ENCODE results near the gene SYAP1.

SYAP1 gene

GRCh38 chrX:16785247-16786138 is 66.1 kb downstream of the SYAP1 start:
- DNase-seq (ENCODE audit: low read depth) = no peak
- TF ChIP-seq MYC (IDR thresholded peaks at IDR 0.05; ENCODE audit: low read depth, low read length) (no peak), CTCF (IDR thresholded peaks at IDR 0.05; ENCODE audit: low read depth, low read length) (no peak), POLR2A (IDR thresholded peaks at IDR 0.05; ENCODE audit: extremely low read depth, insufficient read length) (no peak), MAX (IDR thresholded peaks at IDR 0.05; ENCODE audit: low read depth, low read length) (no peak)

GRCh38 chrX:16786139-16786790 is 66.9 kb downstream of the SYAP1 start, which contains the start of gene TXLNG:
TSS of gene TXLNG (plus strand) at chrX:16786466. CDS start at chrX:16786488, 22 bp downstream.
- TF ChIP-seq CTCF (IDR thresholded peaks at IDR 0.05; ENCODE audit: low read depth, low read length) (no peak), POLR2A (IDR thresholded peaks at IDR 0.05; ENCODE audit: extremely low read depth, insufficient read length) (peak; percentile 77), MAX (IDR thresholded peaks at IDR 0.05; ENCODE audit: low read depth, low read length) (peak; percentile 94), MYC (IDR thresholded peaks at IDR 0.05; ENCODE audit: low read depth, low read length) (peak; percentile 19; the same call in 1 of the 2 replicates)
- peak within 1 kb of the TSS; percentile 76 for H3K4me3 ChIP-seq (ENCODE audit: low read depth, low read length)
- DNase-seq (ENCODE audit: low read depth) = peak; percentile 99

More at GRCh38 chrX:16785247-16786138, 66.1 kb downstream of the SYAP1 start:
- H3K4me3 ChIP-seq (ENCODE audit: low read depth, low read length) = peak overlapping the region; percentile 76

GRCh38 chrX:16786791-16787735 is 67.7 kb downstream of the SYAP1 start:
- peak overlapping the region; percentile 71 for H3K4me3 ChIP-seq (ENCODE audit: low read depth, low read length)
- peak; percentile 69 for TF ChIP-seq MAX (IDR thresholded peaks at IDR 0.05; ENCODE audit: low read depth, low read length)
- TF ChIP-seq CTCF (IDR thresholded peaks at IDR 0.05; ENCODE audit: low read depth, low read length) = no peak
- DNase-seq (ENCODE audit: low read depth) = peak; percentile 54

GRCh38 chrX:16788477-16788876 is 69.1 kb downstream of the SYAP1 start:
- no peak overlapping the region for H3K4me3 ChIP-seq (ENCODE audit: low read depth, low read length)
- TF ChIP-seq MYC (IDR thresholded peaks at IDR 0.05; ENCODE audit: low read depth, low read length) (no peak), MAX (IDR thresholded peaks at IDR 0.05; ENCODE audit: low read depth, low read length) (no peak), CTCF (IDR thresholded peaks at IDR 0.05; ENCODE audit: low read depth, low read length) (no peak), POLR2A (IDR thresholded peaks at IDR 0.05; ENCODE audit: extremely low read depth, insufficient read length) (no peak)
- peak; percentile 31 for DNase-seq (ENCODE audit: low read depth)

GRCh38 chrX:16796298-16796697 is 76.9 kb downstream of the SYAP1 start:
- DNase-seq (ENCODE audit: low read depth) = no peak
- TF ChIP-seq MYC (IDR thresholded peaks at IDR 0.05; ENCODE audit: low read depth, low read length) = no peak
- TF ChIP-seq POLR2A (IDR thresholded peaks at IDR 0.05; ENCODE audit: extremely low read depth, insufficient read length) = no peak
- no peak for TF ChIP-seq CTCF (IDR thresholded peaks at IDR 0.05; ENCODE audit: low read depth, low read length)
- no peak for TF ChIP-seq MAX (IDR thresholded peaks at IDR 0.05; ENCODE audit: low read depth, low read length)

More at GRCh38 chrX:16796298-16796697, 76.9 kb downstream of the SYAP1 start:
- H3K4me3 ChIP-seq (ENCODE audit: low read depth, low read length) = no peak overlapping the region

Measured in NB4 (cell line).